Measurements from ENCODE around the gene BIRC7.

The BIRC7 gene

DNA sequence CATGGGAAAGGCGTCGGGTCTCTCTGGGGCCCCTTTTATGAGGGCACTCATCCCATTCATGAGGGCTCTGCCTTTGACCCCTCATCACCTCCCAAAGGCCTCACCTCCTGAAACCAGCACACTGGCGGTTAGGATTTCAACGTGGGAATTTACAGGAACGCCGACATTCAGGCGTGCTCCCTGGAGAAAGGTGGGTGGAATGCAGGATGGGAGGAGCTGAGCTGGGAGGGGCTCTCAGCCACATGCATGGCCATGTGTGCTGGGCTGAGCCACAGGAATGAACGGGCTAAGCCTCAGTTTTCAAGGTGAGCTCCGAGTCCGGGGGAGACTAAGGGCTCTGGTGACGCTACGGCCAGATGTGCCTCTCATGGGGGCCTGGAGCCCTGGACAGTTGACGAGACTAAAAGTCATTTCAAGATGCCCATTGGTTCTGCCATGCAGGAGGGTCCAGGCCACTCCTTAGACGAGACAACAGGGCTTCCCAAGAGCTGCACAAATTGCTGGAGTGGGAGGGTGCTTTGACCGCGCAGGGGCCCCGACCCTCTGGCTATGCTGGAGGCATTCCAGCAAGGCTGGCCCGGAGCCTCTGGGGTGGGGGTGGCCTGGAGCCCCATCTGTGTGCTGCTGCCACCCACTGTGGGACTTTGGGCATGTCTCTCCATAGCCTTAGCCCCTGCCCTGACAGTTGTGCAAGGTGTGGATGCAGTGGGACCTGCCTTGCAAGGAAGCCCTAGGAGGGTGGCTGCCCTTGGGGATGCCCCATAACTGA, 33.1 kb downstream of the BIRC7 start:
- DNase-seq: no peak

DNA sequence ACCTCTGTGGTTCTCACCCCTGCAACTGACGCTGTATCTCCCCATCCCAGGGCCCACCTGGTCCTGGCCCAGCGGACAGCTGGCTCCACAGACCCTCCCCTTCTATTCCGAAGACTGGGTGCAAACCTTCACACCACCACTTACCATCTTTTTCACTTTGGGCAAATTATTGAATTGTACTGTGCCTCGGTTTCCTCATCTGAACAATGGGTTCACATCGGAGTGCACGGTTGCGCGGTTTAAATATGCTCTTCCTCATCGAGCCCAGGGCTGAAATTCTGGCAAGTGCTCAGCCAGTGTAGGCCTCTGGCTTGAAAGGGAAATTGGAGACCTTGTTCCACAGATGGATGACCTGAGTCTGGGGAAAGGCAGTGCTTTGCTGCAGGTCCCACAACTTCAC, 34.0 kb downstream of the BIRC7 start:
- no peak for DNase-seq

DNA sequence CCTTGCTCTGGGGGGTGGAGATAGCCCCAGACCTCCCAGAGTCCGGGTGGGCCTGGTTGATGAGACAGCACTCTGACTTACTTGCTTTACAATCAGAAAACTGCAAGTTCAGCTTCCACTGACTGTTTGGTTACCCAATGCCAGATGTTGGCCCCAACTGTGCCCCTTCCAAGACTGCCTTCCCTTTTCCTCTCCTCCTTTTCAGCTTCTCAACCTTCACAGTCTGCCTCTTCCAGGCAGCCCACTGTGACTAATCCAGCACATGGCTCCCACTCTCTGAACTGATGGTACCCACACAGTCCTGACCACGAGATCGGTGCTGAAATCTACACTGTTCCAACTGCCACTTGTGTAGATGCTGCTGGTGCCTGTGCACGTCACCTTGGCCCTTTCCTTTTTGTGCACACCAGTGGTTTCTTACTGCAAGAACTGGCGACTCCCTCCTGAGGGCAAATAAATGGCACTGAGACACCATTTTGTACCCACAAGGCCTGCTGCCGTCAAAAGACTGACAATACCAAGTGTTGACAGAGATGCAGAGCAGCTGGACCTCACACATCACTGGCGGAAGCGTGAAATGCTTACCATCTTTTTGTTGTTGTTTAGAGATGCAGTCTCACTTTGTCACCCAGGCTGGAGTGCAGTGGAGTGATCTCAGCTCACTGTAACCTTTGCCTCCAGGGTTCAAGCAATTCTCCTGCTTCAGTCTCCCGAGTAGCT, 35.1 kb downstream of the BIRC7 start:
- DNase-seq: no peak

DNA sequence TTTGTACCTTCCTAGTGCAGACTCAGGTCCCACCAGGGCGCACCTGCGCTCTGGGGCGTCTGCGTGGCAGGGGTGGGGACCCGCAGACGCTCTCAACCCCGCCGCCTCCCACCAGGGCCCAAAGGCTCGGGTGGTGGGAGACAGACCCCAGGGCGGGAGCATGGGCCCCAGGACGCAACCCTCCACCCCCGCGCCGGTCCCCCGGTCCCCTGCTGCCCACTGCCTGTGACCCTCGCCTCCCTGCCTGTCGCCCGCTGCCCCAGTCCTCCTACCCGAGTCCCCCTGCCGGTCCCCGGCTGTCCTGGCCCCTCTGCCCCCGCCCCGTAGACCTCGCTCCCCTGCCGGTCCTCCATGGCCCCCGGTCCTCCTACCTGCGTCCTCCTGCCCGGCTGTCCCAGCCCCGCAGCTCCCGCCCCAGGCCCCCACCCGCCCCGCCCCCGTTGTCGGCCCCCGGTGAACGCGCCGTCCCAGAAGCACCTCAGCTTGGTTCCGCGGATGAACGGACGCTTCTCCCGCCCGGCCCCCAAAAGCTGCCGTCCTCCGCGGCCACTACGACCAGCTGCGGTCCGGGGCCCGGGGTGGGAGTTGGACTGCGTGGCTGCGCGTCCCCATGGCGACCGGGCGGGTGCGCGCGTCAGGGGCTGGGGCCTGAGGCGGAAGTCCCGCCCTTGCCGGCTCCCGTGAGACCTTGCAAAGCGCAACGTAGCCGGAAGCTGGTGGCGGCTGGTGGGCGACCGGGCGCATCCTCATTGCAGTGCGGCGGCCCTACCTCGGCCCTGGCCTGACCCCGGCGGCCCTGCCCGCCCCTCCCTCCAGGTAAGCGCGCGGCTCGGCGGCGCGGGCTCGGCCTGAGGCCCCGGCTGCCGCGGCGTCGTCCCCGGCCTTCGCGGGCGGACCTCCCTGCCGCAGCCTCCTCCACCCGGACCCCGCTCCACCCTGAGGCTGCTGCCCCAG, 36.7 kb downstream of the BIRC7 start, which contains the start of gene ARFGAP1:
ARFGAP1 (plus strand) TSS at position 709 of the 954 bp plus-strand sequence. CDS start 2,768 bp downstream, outside the sequence.
- peak; percentile 88 for DNase-seq

GRCh38 chr20:63273059-63273579, 37.4 kb downstream of the BIRC7 start:
- DNase-seq: no peak

DNA sequence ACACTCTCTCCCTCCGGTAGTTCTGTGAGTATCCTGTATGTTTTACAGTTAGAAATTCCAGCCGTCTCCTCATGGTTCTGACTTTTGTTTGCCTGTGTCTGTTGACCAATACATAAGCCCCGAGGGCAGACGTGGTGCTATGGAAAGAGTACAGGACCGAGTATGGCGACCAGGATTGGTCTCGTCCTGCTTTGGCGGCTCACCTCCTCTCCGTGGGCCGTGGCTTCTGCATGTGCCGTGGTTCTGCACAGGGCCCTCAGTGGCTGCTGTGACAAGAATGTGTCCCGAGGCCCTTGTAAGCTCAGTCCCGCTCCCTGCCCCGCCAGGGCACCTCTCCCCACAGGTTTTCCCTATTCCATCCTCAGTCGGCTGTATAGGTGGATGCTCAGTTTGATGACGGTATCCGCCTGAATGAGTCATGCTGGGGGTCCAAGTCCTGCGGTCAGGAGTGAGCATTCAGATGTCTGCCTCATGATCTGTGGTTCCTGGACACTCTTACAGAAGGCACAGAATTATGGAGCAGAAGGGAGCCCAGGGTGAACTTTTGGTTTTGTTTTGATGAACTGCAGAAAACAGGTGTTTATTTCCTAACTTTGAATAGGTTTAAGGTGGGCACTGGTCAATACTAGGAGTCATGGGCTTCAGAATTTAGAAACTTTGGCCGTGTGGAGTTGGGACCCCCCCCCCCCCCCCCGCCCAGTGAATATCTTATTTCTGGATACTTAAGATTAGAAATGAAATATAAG, 38.1 kb downstream of the BIRC7 start:
- no peak for DNase-seq

DNA sequence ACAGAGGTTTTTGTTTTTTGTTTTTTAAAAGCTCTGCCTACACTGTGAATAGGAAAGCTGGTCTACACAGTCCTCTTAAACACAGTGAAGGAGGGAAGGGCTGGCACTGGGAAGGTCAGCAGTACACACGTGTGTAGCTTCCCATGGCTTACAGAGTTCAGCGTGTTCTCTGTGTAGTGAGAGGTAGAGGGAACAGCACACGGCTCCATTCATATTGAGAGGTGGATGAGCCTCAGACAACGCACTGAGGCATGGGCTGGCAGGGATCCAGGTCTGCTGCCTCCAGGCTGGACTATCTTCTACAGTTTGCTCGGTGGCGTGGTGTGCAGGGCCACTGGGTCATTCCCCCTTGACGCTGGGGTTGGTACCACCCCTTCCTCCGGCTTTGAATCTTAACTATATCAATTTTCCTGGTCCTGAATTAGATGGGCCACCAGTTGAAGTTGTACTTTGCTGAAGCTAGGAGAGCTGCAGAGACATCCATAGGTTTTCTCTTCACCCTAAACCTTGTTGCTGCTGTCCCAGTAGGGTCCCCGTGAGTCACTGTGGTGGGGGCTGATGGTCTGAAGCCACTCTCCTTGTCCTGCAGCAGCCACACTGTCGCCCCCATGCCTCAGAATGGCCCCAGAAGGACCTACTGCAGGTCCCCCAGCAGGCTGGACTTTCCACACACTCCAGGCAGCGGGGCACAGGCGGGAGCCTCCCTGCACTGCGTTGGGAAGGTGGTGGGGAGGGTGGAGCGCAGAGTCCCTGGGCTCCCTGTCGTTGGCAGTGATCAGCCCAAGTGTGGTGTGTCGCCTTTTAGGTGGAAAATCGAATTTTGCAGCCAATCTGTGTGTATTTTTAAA, 38.9 kb downstream of the BIRC7 start:
- DNase-seq: no peak

DNA sequence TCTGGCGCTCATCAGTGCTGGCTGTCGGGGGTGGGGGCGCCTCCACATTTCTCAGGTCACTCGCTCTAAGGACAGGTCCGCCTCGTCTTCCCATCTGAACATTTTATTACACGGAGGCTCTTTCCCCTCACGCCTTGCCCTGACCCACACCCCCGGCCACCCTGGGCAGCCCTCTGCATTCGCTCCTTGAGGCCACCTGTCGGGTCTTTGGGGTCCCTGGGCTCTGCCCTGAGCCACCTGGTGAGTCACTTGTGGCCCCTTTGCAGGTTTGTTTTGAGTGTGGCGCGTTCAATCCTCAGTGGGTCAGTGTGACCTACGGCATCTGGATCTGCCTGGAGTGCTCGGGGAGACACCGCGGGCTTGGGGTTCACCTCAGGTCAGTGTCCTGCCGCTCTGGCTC, 40.1 kb downstream of the BIRC7 start:
- DNase-seq: no peak

GRCh38 chr20:63276956-63277355, 41.3 kb downstream of the BIRC7 start:
- no peak for DNase-seq

GRCh38 chr20:63277466-63278272, 42.0 kb downstream of the BIRC7 start:
- no peak for DNase-seq

- DNase-seq: no peak
Measured at GRCh38 chr20:63278661-63279060, 43.0 kb downstream of the BIRC7 start.

DNA sequence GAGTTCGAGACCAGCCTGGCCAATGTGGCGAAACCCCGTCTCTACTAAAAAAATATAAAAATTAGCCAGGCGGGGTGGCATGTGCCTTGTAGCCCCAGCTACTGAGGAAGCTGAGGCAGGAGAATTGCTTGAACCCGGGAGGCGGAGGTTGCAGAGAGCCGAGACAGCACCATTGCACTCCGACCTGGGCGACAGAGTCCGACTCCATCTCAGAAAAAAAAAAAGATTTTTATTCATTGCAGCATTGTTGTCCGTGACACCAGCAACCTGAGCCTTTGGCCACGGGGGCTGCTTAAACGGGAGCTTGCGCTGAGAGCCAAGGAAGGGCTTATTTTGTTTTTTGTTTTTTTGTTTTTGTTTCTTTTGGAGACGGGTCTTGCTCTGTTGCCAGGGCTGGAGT, 44.2 kb downstream of the BIRC7 start:
- DNase-seq: no peak

DNA sequence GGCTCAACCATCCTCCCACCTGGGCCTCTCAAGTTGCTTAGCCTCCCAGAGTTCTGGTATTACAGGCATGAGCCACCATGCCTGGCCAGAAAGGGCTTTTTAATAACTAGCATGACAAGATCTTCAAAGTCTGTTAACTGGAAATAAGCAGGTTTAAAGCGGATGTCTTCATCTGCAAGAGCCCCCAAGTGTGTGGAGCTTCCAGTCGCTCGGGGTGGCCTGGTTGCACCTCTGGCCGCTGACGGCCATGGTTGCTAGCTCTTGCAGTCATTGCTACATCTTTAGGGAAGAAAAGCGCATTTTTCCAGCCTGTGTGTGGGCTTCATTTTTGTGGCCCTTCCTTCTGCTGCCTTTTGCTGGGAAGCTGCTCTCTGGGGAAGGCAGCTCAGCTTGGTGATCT, 44.7 kb downstream of the BIRC7 start:
- DNase-seq: no peak

DNA sequence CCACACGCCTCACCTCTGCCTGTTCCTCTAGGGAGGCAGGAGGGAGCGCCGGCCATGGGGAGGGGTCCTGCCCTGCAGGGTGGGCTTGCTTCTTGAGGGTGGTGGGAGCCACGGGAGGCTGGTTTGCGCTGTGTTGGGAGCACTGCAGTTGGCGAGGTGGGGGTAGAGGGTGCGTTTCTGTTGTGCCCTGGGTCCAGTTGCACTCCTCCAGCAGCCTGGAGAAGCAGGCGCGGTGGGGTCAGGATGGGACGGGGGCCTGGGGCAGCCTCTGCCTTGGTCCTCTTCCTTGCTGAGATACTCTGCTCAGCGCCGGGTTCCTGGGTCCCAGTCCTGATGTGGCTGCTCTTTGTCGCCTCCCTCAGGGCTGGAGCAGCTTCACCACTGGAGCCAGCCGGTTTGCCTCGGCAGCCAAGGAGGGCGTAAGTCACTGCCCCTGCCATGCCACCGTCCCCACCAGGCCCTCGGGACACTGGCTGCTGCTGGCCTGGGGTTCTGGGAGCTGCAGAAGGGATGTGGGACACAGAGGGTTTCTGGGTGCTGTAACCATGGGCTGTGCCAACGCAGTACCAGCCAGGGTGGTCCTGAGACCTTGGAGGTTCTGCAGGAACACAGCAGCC, 45.3 kb downstream of the BIRC7 start:
- DNase-seq: no peak

GRCh38 chr20:63281742-63282665, 46.3 kb downstream of the BIRC7 start:
- no peak for DNase-seq

DNA sequence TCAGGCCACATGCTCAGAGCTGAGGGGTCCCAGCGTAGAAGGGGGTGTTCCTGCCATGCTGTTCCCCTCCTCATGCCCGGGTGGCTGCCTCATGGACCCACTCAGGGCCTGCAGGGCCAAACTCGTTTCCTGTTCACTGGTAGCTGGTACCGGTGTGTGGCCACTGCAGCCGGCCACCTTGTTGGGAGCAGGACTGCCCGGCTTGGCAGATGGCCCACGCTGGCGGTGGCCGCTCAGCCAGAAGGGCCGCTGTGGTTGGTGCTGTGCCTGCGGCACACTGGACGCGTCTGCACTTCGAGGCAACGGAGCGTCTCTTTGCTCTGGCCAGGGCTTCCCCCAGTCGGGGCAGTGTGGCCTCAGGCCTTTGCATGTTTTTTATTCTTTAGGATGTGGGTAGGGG, 47.2 kb downstream of the BIRC7 start:
- DNase-seq: no peak

DNA sequence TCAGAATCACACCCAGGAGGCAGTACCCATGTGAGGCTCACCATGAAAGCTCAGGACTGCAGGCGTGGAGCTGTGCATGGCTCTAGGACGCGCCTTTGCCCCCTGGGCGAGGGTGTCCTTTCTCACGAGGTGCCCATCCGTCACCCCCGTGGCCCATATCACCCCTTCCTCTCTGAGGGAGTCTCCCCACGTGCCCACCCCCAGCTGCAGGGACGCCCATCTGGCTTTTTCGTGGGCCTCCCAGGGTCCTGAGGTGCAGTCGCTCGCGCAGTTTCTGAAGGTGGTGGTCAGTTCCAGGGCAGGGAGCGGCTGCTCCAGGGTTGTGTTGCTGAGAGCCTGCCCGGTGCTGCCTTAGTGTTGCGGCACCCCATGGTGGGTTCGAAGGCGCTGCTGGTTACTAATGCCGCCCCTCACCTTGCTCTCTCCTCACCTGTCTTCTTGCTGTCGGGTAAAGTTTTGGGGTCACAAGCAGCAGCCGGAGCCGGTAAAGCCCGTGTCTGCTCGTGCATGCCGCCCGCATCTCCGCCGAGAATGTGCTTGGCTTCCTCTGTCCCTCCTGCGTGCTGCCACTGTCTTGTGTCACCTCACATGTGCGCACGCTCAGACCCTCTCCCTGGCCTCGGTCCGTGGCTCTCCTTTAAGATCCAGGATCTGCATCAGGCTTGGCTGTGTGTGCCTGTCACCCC, 47.8 kb downstream of the BIRC7 start:
- no peak for DNase-seq

GRCh38 chr20:63284083-63284440, 48.4 kb downstream of the BIRC7 start:
- no peak for DNase-seq

All from stimulated activated CD4-positive, alpha-beta T cell treated with anti-CD3 and anti-CD28 coated beads, Interleukin-12 subunit alpha, Interleukin-12 subunit beta, amount 100 ng/mL, for 4 hours (primary cell).